HTR-8/SVneo (cell line): ENCODE data around the gene CAPN3.

Experiments
- DNase-seq: peaks from one replicate; pipeline ENCODE4 v3.0.0; 2011; ENCODE audit warnings: low spot score, mixed read lengths; ENCODE audit not compliant: insufficient read length
- FAIRE-seq: peaks from 2 replicates; lab custom pipeline; 2011; peaks lifted over from hg19 to GRCh38; lab: Jason Lieb, UNC

CAPN3 gene

DNA sequence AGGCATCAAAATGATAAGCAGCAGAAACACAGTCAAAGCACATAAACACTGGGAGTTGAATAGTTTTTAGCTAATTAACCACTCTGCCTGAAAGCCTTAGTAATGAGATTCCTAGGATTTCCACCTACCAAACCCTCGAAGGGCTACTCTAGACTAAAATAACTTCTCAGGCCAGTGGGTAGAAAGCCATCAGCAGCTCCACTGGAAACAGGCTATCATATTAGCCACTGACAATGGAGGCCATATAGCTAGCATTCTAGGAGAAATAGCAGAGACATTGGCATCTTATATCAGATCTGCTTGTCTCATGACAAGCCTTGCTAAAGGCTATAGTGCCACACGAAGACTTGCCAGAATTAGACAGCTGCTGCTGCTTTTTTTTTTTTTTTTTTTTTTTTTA is 4.5 kb upstream of the CAPN3 start:
- no peak for DNase-seq
- no peak for FAIRE-seq

DNA sequence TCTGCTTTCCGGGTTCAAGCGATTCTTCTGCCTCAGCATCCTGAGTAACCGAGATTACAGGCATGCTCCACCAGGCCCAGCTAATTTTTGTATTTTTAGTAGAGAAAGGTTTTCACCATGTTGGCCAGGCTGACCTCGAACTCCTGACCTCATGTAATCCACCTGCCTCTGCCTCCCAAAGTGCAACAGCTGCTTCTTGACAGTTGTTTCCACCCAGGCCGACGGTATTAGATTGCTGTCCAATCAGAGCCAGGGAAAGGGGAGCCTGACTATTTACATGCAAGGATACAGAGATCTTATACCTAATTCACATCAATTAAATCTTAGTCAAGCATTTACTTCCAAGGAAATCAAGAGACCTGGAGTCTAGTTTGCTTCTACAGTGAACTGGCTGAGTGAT is 4.0 kb upstream of the CAPN3 start:
- FAIRE-seq (no peak), DNase-seq (no peak)

DNA sequence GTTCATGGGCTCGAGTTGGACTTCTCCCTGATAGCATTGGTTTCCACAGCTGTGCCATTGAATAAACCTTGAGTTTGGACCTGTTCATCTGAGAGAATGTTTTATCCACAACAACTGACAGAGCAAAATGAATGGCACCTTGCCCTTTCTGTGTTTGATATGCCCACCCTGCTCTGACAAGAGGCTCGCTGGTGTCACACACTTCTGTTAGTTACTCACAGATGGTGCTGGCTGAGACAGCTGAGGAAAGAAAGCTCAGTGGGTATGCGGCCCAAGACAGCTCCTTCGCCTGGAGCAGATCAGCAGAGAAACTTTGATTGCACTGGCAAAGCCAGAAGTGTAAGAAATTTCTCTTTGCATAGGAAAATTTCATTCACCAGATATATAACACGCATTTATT is 2.5 kb upstream of the CAPN3 start:
- DNase-seq (no peak), FAIRE-seq (no peak)

DNA sequence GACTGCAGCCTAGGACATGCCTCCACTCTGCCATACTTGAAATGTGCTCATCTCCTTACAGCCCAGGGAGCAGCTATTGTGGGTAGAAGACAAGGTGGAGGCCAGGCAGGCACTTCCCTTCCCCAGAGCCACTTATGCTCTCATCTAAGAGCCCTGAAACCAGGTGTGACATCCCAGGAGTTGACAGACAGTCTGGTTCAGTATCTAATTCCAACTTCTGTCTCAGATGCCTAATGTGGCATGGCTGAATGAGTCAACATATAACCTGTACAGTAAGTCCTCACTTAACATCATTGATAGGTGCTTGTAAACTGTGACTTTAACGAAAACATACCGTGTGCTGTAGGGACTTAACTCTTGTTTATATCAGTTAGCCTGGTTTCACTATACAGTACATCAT is 1.2 kb upstream of the CAPN3 start:
- FAIRE-seq (no peak), DNase-seq (no peak)

DNA sequence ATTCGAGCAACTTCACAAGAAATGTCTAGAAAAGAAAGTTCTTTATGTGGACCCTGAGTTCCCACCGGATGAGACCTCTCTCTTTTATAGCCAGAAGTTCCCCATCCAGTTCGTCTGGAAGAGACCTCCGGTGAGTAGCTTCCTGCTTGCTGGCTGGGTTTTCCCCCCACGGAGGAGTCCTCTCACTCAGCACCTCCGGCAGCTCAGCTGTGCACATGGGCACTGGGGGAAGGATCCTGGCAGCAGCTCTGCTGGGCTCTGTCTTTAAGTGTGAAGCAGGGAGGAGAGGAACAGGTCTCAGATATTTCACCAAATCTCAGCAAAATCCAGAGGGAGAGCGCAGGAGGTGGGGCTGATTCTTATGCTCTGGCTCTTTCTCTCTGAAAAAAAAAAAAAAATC is 684 bp downstream of the CAPN3 start:
- FAIRE-seq = no peak

DNA sequence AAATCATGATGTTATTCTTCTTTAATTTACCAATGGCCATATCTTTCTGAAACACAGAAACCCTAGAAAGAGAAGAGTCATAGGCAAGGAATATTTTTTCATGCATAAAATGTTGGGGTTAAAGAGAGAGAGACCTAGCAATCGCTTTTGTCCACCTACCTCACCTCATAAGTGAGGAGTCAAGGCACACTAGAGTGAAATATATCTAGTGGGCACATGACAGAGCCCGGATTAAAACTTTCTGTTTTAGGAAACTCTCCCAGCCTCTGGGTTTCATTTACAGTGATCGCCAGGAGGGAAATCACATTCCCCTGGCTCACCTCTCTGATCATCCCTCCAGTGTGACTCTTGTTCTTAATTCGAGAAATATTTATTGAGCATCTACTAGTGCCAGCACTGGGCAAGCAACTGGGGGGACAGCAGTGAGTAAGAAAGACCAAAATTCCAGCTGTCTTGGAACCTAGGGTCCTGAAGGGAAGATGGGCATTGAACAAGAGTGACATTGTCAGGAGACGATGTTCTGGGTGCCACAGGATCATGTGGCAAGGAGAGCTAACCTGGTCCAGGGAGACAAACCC is 1.3 kb downstream of the CAPN3 start:
- DNase-seq (no peak), FAIRE-seq (no peak)

More for the DNA sequence above, 684 bp downstream of the CAPN3 start:
- no peak for DNase-seq

DNA sequence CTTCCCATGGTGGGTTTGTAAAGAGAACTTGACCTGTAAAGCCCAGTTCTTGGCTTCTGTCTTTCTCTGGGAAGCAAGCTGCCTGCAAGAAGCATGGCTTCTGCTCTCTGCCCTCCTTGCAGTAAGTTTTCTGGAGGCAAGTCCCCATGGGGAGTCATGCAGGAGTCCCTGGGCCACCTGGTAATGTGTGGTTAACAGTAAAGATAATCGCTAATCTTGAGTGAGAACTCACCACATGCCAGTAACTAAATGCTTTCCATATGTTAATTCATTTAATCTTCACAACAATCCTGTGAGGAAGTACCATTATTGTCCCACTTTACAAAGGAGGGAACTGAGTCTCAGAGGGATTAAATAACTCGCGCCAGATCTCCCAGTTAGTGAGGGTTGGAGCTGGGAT is 4.2 kb downstream of the CAPN3 start:
- FAIRE-seq = no peak
- no peak for DNase-seq

DNA sequence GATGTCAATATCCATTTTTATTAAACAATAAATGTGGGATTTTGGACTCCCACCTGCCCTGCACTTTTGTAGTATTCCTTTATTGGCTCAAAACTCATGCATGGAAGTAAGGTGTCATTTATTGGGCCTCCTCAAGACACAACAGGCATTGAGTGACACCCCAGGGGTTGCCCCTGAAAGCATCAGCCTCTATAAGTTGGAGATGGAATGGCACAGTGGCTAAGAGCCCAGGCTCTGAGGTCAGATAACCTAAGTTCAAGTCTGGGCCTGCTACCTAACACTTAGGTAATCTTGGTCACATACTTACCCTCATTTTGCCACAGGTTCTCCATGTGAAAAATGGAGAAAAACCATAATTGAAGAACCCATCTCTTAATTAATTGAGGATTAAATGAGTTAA is 4.6 kb downstream of the CAPN3 start:
- no peak for DNase-seq
- no peak for FAIRE-seq

DNA sequence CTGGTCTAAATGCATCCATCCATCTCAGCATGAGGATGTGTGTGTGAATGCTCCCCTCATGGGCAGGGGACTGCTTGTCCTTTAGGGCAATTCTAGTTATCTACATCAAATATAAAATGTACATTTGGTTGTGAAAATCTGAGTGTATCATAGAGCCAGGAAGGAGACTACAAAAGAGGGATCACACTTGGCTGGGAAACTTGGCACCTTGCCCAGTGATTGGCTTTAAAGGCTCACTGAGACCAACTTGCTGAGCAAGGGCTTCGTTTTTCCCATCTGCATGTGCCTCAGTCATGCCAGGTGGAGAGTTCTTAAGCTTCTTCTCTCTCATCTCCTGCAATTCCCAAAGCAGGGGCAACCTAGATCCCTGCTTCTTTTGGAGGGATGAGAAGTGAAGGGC is 5.2 kb downstream of the CAPN3 start:
- FAIRE-seq (no peak), DNase-seq (no peak)

DNA sequence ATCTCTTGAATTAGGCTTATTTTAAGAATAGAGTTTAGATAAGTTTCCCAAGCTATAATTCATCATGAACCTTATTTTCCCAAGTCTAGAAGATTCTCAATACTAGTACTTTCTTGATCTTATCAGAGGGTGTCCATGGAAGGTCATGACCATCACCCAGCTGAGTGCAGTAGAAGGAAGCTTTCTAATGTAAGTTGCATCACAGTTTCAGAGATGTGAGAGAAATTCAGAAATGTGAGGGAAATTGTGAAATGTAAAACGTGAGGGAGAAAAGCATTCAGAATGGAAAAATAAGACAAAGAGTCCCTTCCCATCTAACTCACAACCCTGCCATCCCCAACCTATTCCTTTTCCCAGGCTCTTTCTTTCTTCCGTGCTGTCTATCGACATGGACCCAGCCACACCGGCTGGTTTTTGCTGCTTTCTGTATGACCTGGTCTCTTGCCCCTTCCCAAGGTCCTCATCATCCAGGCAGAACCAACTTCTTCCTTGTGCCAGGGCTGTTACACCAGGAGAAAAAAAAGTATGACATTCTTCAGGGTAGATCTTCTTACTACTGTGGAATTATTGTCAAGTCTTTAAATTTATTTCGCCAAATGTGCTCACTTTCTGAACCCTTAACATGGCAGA is 6.7 kb downstream of the CAPN3 start:
- no peak for FAIRE-seq
- DNase-seq = no peak

DNA sequence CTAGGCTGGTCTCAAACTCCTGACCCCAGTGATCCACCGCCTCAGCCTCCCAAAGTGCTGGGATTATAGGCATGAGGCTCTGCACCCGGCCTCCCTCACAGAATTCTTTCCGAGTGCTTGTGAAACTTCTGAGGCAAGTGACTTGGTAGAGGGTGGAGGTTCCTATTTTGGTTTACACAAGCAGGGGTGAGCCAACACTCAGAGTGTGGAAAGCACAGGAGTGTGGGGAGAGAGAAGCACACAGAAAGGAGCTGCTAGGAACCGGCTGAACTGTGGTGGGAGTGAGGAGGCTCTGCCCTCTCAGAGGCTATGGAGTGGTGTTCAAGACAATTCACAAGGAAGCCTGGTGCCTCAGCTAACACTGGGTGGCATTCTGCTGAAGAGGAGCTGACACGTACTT is 7.7 kb downstream of the CAPN3 start:
- no peak for DNase-seq
- FAIRE-seq = no peak

DNA sequence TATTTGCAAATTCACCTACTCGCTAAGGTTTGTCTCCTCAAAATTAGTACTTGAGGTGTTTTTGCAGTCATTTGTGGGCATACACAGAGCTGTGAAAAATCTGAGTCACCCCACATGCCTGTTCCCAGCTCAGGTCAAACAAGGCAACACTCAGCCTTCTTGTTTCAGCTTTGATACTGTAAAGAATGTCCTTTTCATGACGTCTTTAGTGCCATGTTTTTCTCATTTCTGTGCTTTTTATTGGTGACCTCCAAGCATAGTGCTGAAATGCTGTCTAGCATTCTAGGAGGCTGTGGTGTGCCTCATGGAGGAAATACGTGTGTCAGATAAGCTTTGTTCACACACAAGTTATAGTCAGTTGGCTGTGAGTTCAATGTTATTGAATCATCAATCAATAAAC is 8.8 kb downstream of the CAPN3 start:
- DNase-seq (no peak), FAIRE-seq (no peak)

DNA sequence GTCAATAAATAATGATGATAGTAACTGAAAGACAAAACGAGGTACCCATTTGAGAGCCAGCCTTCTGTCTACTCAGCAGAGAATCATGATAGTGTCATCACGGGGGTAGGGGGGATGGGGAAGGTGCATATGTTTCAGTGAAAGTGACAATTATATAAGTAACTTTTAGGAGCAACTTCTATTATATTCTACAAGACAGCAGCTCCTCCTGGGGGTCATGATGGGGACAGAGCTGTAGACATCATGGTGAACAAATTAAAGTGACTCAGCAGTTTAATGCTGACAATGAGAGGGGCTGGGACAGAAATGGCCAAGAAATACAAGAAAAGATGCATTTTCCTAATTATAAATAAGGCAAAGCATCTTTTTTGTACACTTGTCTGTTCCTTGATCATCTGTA is 11.8 kb downstream of the CAPN3 start:
- DNase-seq (no peak), FAIRE-seq (no peak)

DNA sequence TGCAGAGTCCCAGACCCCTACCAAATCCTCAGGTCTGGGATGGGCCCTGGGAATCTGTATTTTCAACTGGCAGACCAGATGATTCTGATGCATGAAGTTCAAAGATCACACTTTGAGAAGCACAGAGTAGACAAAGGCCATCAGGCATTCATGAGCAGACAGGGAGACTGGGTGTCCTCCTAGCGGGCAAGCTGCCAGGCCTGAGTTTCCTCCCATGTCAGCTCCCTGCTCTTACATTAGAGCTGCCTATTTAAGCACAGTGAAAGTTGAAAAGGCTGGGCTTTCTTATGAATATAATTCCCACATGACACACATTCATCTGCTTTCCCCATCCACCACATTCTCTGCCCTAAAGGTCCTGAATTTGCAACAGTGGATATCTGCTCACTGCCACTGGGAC is 14.0 kb downstream of the CAPN3 start:
- DNase-seq (no peak), FAIRE-seq (no peak)

DNA sequence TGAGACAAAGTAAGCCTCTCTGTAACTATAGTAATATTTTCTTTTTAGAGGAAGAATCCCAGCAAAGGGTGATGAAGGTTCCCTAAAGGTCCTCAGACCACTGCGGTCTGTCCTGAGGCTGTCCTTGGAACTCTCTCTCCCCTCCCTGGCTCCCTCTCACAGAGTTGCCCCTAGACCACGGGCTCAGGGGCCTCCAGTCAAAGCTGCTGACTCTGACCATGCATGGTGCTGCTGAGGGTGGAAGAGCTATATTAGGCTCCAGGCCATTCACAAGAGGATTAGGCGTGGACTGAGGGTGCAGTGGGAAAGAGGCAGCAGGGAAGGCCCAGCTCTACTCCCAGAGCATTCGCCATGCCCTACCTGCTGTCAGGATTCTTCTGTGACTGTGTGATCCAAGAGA is 14.6 kb downstream of the CAPN3 start:
- no peak for FAIRE-seq
- no peak for DNase-seq

DNA sequence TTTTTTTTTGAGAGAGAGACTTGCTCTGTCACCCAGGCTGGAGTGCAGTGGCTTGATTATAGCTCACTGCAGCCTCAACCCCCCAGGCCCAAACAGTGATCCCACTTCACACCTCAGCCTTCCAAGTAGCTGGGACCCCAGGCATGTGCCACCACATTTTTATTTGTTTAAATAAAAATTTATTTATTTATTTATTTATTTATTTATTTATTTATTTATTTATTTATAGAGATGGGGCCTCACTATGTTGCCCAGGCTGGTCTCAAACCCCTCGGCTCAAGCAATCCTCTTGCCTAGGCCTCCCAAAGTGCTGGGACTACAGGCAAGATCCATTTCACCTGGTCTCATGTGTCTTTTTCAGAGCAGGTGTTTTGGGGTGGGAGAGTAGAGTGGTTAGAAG is 15.5 kb downstream of the CAPN3 start:
- no peak for DNase-seq
- no peak for FAIRE-seq

DNA sequence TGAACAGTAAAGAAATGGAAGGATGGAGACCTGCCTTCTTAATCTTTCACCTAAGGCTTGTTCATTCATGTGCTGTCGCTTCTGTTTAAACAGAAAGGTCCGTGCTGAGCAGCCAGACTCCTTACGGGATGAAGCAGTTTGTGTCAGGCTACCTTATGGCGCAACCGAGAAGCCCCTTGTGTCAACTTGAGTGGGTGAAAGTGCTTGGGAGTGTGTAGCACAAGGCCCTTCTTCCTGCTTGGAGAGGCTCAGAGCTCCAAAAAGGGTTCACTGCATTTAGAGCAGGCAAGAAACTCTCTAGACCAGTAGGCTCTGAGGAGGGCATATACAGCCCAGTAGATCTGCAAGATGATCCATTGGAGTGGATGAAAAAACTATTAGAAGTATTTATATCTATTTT is 16.0 kb downstream of the CAPN3 start:
- DNase-seq = no peak
- no peak for FAIRE-seq

DNA sequence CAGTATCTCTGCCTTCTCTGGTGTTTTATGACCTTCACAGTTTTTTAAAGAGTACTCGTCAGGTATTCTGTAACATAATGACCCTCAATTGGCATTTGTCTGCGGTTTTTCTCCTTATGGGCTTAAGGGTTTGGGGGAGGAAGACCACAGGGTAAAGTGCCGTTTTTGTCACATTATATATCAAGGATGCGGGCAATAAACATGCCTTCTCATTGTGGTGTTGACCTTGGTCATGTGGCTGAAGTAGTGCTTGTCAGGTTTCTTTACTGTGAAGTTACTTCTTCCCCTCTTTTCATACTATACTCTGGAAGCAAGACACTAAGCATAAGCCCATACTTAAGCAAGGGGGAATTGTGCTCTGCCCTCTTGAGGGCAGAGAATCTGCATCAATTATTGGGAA is 16.6 kb downstream of the CAPN3 start:
- DNase-seq = no peak
- no peak for FAIRE-seq

DNA sequence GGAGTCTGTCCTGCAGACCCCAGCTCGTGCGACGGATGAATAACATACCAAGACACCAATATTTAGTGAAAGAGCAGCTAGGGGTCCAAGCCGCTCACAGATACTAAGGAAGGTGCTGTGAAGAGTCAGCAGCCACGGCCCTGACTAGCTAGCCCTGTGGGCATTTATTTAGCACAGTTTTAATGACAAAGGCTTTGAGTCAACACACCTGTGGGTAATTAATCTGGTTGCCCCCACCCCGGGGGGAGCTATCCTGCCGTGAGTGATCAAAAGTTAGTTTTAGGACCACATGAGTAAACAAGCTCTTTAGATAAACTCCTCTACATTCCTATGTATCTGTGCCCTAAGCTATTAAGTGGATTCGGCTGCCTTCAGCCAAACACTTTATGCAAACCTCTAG is 18.7 kb downstream of the CAPN3 start:
- DNase-seq (no peak), FAIRE-seq (no peak)

DNA sequence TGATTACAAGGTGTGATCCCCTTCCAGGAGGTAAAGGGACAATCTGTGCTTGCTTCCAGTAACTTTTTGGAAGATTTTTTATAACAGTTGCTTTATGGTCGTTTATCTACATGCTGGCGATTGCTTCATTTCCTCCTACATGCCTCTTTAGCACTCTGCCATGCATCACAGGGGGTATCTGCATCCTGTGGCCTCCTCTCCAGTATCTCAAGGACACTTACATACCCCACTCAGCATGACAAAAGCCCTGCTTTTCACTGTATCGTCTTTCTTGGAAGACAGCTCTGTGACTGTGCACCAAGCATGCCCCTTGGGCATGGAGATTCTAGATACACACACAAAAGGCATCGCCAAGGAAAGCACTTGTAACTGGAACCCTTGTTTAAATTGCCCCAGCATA is 25.3 kb downstream of the CAPN3 start:
- FAIRE-seq = no peak
- no peak for DNase-seq

DNA sequence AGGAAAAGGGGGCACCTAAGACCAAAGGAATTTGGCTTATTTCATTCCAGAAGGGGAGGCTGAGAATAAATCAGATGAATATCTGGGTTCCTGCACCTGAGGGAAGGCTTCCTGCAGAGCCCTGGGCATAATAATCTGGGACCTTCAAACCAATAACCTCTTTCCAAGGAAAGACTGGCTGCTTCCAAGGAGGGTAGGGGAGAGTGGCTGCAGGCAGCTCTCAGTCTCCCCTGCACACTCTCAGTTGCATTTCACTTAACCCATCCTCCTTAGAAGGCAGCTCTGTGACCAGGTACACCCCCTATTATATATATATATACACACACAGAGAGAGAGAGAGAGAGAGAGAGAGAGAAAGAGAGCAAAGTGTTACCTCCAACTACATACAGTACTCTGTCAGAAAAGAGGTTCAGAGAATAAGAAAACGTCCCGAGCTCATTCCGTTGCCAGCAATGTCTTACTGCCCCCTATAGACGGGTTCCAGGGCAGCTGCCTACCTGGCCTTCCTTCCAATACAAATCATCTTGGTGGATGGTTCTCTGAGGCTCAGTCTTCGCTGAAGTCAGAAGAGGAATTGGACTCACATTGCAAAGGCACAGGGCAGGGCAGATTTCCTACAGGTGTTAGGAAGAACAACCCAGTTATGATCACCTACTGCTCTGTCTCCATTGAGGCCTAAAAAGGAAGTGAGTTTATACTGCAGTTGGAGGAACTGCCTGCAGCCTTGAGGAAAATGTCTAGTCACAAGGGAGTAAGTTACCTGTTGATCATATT is 26.1 kb downstream of the CAPN3 start:
- FAIRE-seq (no peak), DNase-seq (peak; percentile 60)
